OCI-M2 (cell line): ENCODE data around the gene ENOX1.

Experiments used
- DNase-seq: peaks from one replicate; lab custom pipeline; 2025; ENCODE audit not compliant: unreplicated experiment; lab: John Stamatoyannopoulos, UW

Gene ENOX1

DNA sequence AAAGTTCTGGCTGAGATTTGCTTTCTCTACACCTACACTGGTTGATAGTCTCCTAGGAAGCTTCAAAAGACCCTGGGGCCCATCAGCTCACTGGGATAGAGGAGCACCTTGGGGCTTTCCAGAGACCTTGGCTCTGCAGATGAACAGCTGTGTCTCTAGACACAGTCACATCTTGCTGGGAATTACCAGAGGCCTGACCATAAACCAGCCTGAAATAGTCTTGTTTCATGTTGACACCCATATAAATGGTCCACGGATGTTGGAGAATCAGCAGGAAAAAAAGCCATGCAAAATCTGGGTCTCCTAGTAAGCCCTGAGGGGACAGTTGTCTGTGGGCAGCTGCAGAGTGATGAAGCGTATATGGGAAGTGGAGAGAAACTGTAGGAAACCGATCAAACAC, 555.8 kb downstream of the ENOX1 start:
- no peak for DNase-seq

DNA sequence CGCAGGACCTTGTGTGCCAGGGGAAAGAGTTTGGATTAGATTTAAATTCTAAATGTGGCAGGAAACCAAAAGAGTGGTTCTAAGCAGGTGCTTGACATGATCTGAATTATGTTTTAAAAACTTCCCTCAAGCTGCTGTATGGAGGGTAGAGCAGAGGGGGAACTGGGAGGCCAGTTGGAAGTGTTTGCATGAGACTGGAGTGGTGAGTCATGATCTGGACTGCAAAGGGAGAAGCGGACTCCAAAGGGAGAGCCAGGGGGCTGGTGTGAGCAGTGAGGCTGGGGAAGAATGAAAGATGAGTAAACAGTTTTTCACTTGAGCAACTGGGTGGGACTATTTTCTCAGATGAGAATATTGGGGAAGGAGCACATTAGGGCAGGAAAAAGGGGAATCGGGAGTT, 557.3 kb downstream of the ENOX1 start:
- no peak for DNase-seq

DNA sequence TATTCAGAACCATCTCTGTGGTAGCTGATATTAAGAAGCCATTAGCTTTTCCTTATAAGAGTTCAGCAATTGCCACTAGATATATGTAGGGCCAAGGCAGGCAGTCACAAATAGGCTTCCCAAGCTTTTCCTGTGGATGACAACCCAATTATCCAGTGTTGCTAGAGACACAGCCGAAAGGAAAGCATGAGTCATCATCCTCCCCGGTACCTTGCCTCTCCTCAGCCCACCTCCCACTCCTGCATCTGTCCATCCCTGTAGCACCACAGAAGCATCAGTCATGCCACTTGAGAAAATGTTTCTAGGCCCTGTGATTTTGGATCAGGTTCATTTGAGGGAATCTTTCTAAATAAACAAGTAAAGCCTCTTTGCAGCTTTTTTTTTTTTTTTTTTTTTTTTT, 559.1 kb downstream of the ENOX1 start:
- DNase-seq = no peak

DNA sequence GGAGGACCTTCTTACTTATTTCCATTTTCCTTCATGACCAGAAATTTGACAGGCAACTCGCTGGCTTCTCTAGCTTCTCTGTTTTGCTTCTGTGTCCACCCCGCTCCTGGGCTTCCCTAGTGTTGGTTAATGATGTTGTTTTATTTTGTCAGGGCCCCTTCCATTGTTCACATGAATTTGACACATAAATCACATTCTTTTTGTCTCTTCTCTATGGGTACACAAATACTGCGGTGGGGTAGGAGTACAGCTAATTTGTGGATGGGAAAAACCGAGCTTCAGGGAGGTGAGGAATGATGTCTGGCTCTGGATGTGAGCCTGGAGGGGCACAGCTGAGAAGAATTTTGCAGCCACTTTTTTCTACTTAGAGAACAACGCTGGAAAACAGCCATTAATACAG, 563.6 kb downstream of the ENOX1 start:
- DNase-seq = no peak

DNA sequence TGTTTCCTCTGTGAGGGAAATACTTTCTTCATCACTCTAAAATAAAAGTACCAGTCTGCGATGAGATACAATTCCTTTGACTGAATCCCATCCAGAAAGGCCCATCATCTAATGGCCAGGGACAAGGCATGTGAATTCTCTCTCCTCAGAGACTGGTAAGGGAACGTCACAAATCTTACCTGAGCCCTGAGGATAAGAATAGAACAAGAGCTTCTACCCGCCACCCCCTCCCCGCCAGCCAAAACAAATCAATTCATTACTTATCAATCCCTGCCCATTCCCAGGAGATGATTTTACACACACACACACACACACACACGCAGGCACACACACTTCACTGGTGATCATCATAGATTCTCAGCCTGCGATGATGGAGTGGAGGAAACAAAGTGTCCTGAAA, 564.7 kb downstream of the ENOX1 start:
- DNase-seq = no peak

DNA sequence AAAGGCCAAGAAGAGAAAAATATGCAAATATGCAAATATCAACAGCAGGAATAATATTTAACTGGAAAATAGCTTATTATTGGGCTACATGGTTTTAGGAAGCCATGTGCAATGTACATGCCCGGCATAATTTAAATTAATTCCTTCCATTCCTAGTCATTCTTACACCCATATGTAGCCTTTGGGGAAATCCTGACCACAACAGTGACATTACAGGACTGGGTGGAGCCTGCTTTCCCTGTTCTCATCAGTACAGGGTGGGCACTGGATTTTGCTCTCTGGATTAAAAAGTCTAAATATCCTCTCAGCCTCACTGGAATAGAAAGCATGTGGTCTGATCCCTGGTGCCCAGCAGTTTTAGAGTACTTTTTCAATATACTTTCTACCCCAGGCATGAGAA, 565.2 kb downstream of the ENOX1 start:
- no peak for DNase-seq

DNA sequence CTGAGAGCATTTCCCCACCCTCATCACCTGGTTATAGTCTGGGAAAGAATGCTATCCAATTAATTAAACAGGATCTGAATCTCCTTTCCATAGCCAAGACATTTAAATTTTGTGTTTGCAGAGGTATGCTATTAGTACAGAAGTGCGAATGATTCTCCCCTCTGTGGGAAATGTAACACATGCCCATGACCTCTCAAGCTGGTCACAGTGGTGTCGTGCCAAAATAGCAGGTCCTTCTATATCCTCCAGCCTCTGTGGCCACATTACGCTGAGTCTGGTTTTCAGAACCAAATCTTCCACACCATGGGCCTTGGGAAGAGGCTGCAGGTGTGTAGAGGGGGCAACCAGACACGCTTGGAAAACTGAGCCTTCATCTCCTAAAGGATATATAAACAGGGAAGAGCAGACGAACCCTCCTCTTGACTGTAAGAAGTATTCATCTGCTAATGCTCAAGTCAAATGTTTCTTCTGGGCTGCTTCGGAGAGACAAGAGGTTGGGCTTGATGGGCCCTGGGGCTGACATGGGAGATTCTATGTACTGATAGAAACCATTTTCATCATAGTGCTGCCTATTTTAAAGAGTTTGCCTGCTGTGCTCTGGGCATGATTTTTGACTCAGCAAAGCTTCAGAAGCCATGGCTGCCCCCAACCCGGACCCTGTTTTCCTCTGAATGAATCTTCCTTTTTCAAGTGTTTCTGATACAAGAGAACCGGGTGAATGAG, 565.7 kb downstream of the ENOX1 start:
- no peak for DNase-seq

DNA sequence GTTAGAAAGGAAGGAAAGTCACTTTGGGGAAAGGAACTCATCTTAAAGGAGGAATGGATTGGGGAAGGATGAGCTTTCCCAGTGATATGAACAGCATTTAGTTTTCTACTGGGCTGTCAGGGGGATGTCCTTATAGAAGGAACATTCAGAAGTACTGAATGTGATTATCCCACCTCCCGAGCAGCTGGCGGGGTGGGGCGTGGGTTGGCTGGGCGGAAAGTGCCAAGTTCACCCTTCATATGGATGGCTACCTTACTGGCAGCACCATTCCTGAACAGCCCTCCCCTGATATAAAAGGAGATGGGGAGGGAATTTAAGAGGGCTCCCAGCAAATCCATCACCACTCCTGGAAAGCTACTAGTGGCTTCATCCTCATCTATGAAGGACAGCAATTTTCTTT, 572.6 kb downstream of the ENOX1 start:
- no peak for DNase-seq

DNA sequence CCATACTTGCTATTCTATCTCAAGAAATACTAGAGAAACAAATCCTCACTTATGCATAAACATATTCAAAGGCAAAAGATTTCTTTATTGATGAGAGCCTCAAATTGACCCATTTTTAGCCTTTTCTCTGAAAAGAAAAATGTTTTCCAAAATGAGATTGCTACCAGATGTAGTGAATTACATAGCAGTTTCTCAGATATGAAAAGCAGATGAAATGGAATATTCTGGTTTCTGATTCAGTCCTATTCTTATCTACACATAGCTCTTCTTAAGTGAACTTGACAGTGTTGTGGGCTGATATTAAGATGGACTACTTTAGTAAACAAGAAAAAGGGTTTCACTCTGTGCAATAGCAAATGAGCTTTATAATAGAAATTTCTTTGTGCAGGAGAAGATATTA, 579.9 kb downstream of the ENOX1 start:
- DNase-seq = no peak

DNA sequence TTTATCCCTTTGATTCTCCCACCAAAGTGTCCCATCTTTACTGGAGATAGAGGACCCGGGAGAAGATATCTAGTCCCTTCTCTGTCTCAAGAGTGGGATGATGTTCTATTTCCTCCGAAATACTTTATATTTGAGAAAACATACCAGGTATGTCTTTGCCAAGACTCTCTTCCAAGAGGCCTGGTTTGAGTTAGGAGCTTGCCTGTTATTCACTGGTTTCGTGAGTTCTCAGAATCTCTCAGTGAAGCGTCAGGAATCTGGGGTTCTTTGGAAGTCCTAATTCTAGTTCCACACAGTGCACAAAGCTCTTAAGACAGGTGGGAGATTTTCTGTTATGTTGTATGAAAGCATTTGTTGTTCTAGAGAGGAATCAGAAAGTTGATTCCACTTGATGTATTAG, 581.4 kb downstream of the ENOX1 start:
- DNase-seq = no peak

DNA sequence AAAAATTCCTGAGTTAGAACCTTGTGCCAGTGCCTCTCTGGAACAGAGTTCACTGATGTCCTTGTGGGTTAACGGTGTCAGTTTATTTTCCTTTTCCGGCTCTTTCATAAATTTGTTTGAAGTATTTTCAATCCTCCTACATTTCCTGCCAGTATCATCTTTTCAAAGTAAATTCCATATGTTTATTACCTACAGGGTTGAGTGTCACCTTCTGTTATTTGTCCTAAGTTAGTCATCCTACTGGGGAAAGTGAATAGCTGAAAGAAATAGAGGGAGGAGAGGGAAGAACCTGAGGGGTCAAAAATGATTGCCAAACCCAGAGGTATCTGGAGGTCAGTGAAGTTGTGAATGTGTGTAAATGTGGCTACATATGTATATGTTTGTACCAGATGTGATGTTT, 582.2 kb downstream of the ENOX1 start:
- DNase-seq = no peak

DNA sequence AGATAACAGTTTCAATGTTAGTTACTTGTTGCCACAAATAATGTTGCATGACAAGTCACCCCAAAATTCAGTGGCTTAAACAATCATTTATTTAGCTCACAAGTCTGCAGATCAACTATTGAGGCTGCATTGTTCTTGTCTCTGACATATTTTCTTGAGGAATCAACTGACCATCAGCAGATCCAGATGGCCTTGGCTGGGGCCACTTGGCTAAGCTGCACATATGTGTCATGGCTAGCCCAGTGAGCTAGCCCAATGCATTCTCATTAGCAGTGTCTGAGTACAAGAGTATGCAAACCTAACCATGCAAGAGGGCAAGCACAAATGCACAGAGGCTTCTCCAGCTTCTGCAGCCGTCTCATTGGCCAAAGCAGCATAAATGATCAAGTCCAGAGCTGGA, 583.0 kb downstream of the ENOX1 start:
- no peak for DNase-seq

DNA sequence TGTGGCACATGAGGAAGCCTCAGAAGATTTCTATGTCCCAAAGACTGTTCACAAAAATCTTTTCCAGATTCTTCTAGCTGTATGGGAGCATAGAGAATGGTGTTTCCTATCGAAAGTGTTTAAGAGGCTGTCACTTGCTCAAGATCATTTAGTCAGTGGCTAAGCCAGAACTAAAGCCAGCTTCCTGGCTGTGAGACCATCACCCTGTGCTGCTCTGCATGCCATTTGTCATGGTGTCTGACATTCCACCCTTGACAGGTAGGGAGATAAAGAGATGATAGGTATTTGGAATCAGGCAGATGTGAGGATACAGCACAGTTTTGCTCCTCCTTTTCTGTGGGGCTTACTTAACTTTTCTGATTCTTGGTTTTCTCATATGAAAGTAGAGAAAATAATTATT, 586.0 kb downstream of the ENOX1 start:
- DNase-seq = no peak

DNA sequence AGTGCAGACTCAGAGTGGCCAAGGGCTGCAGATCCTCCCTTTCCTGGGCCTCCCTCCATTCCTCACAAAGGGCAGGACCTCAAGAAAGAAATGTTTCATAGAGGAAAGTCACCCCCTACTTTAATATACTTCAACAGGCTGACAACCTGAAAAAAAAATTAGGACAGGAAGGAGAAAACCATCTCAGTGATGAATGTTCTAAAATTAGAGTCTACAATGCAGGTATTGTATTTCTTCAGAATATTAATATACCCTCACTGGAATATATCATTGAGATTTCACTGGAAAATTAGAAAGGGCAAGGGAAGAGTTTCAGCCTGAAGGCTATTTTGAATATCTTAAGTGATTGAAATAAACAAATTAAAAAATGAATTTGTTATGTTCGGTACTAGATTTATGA, 586.5 kb downstream of the ENOX1 start:
- no peak for DNase-seq

DNA sequence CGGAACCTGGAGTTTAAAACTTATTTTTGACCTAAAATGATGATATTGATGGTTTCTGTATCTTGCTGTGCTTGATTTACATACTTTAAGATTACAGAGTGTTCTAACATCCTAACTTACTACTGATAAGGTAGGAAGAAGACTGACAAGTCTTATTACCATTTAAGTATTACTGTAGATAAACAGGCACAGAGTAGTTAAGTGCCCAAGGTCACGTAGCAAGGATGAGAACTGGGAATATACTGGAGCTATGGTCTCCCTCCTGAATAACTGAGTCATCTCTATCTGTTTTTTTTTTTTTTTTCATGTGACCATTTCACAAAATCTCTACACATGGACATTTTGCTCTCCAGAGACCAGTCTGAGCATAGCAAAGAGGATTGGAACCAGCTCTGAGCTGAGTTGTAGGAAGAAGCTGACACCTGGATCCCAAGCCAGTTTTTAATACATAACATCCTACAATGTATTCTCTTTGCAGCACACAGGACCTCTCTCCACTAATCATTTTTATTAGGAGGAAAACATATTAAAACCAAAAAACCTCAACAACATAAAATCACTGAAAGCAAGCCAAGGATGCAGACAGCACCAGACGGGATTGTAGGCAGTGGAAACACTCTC, 589.9 kb downstream of the ENOX1 start:
- no peak for DNase-seq

DNA sequence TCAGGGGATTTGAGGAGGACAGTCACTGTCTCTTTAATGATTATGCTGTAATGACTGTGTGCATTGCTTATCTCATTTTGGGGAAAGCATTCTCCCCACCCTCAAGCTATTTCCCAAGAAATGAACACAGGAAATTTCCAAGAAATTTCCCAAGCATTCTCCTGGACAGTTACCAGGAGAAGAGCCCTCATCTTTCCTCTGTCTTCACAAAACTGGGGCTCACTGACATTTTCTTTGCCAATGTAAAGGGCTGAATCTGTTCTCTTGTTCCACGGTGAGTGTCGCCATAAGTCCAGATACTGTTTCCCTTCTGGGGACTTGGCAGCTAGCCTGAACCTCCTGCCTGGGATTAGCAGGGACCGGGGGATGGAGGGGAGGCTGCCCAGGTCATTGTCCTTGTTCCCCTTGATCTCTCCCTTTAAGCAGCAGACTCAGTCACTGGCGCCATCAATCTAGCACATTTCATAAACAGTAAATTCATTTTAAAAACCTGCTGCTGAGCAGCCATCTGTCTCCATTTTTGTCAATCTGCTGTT, 590.6 kb downstream of the ENOX1 start:
- DNase-seq = no peak

DNA sequence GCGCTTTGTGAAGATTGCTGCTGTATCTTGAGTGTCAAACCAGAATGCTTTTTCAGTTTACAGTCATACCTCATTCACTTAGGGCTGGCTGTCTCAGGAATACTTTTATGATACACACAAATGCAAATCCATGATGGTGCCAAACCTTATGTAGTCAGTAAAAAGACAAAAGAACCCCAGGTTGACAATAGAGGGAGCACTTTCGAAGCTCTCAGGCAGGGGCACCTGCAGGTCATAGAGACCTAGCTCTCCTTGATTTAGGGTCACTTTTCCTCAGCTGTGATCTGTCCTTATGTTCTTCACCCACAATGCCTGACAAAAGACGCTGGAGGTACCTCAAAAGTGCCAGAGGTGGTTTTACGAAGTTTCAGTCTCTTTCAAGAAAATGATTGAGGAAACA, 591.2 kb downstream of the ENOX1 start:
- no peak for DNase-seq

DNA sequence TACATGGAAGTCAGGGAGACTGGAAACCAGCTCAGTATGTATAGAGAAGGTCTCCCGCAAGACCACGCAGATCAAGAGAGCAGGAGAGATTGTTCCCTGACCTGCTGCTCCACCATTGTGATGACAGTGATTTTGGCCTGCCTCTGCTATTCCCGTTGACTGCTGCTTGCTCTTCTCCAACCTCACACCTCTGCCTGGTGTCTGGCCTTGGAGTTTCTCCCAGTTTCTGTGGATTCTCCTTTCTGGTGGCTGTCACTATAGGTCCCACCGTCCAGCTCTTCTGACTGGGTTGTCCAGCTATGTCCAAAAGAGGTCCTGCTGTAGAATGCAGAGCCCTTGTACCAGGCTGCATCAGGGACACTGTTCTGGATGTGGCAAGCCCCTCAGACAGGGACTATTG, 591.7 kb downstream of the ENOX1 start:
- no peak for DNase-seq

DNA sequence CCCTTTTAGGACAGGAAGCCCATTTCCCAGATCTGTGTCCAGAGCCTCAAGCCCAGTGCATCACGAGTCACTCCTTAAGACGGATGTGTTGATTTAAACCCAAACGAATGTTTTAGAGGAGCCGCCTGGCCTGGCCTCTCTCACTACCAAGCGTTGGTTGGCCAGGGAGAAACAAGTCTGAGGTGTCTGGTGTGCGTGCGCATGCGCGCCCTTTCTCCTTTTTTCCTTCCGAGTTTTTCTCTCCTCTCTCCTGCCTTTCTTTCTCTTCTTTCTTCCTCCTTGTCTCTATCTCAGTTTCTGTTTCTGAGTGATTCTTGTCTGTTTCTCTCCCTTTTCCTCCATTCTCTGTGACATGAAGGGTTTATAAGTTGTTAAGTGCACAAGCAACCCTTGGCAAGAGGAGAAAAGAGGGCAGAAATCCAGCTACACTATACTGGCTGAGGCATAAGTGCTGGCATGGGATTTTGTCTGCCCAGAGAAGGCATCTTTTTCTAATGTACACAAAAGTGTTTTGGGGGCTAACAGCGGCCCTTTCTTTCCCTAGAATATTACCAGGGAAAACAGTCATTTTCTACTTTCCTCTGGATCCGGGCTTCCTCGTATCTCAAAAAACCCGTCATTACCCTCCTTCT, 592.9 kb downstream of the ENOX1 start:
- DNase-seq = no peak

DNA sequence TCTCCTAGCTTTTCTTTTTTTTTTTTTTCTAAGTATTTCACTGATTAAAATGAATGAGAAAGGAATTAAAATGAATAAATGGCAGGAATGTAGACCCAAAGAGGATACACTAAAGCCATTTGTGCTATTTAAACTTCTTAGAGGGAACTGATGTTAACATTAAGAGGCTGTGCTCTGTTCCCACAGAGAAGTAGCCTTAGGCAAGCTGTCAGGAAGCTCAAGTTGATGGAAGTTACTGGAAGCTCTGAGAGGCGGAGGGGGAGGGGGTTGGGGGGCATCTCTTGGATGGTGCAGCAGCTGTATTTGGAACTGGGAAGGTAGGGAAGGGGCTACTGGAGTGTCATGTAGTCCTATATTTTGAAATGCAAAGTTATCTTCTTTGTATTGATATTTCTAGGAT, 595.2 kb downstream of the ENOX1 start:
- DNase-seq = no peak

DNA sequence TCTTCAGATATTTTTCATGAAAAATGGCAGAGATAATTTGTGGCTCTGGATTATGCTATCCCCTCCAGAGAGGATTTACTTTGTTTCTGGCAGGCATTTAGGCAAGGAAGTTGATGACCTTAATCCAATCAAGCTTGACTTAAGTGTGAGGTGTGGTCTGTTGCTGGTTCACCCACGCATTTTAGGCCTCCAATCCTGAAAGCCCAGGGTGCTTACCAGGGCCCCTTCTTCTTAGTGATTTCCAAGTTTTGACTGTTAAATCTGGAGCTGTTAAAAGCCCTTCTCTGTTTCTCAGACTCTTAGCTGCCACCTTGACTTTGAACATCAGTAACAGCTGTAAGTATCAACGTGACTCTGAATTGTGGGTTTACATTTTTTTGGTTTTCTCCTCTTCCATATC, 601.5 kb downstream of the ENOX1 start:
- DNase-seq = no peak

DNA sequence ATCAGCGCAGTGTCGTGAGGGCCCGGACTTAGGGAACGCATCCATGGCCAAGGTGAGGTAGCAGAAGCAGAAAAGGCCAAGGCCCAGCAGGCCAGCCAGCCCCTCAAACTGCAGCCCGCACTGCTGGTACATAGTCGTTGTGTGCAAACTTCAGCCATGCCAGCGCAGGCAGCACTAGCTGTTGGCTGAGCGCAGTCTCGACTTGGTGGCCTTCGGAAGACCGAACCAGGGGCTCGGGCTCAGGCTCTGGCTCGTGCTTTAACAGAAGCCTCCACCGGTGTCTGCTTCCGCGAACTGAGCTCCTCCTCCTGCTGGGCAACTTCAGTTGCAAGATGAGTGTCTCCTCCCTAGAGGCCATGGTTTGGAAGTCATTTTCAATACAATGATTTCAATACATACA, 605.9 kb downstream of the ENOX1 start:
- no peak for DNase-seq
